HCT116 (cell line): ENCODE data around the gene NRCAM. TPM values are rescaled to one million over a fixed set of nuclear protein-coding genes. Genes with fewer than 3 reads are reported as not detected.

ENCODE experiments used
- ATAC-seq: fragments of 200-7000 bp; cut with Tn5 transposase; 2 replicates; pipeline ENCODE4 v1.9.1; 2020; ENCODE audit warnings: mild to moderate bottlenecking, moderate library complexity
- BruUV-seq: library from RNA; stranded (reverse); fragments of 400-500 nt; replicated peaks from 2 replicates; lab custom pipeline; 2021; lab: Mats Ljungman, UMichigan
- CTCF ChIA-PET: fragments of 300-600 bp; sonication (Branson Sonifier 250); formaldehyde crosslinking; loops from one replicate; lab custom pipeline; 2021; ENCODE audit warnings: antibody characterized with exemption; lab: Charles Lee
- POLR2A ChIA-PET: fragments of 300-600, 350-600 bp; sonication (Branson Sonifier 250); formaldehyde crosslinking; loops from one replicate; lab custom pipeline; 2021; ENCODE audit warnings: antibody characterized with exemption; lab: Charles Lee
- RAD21 ChIA-PET, 2 experiments: fragments of 300-600 bp; sonication (Branson Sonifier 250); formaldehyde crosslinking; loops; one replicate each; lab custom pipeline; 2023; ENCODE audit warnings: low total read pairs in 2 of 2; ENCODE audit not compliant: uncharacterized antibody in 2 of 2, unreplicated experiment in 2 of 2, low non-redundant PET in 1 of 2; lab: Charles Lee
- DNase-seq: peaks from one replicate; pipeline ENCODE4 v3.0.0-alpha.2; 2010; ENCODE audit warnings: low read depth, low spot score
- H2AFZ ChIP-seq: fragments of 200-600 bp; shearing (Covaris generic), sonication (generic); 2 replicates; pipeline ENCODE4 v1.6.1; 2017; ENCODE audit warnings: low read depth, mixed run types, mixed read lengths, antibody characterized with exemption, low read length; ENCODE audit not compliant: poor library complexity, severe bottlenecking
- H3K27ac ChIP-seq: 2 replicates; pipeline ENCODE4 v1.5.1; 2012; ENCODE audit warnings: low read depth, low read length
- H3K27me3 ChIP-seq: fragments of 200-600 bp; sonication (generic); 2 replicates; pipeline ENCODE4 v1.6.1; 2016; ENCODE audit warnings: mixed run types, low read length, mixed read lengths; ENCODE audit not compliant: insufficient read depth
- H3K36me3 ChIP-seq, 2 experiments: fragments of 200-500 bp in 1 of 2; fragments of 200-600 bp in 1 of 2; sonication (Bioruptor generic) in 1 of 2; sonication (generic) in 1 of 2; 2 replicates each; pipeline versions ENCODE4 v1.5.1 to v1.6.1; 2014 to 2016; ENCODE audit warnings: low read length in 2 of 2, inconsistent platforms in 1 of 2, mixed read lengths in 1 of 2, mixed run types in 1 of 2; ENCODE audit not compliant: insufficient read depth in 2 of 2, control insufficient read depth in 1 of 2
- H3K4me1 ChIP-seq, 2 experiments: fragments of 200-600 bp in 1 of 2; sonication (generic) in 1 of 2; 2 replicates each; pipeline versions ENCODE4 v1.5.1 to v1.6.1; 2012 to 2017; ENCODE audit warnings: low read length in 2 of 2, inconsistent platforms in 1 of 2, mild to moderate bottlenecking in 1 of 2, mixed read lengths in 1 of 2, mixed run types in 1 of 2, moderate library complexity in 1 of 2; ENCODE audit not compliant: insufficient read depth in 2 of 2, control insufficient read depth in 1 of 2
- H3K4me2 ChIP-seq: fragments of 200-600 bp; sonication (generic); 2 replicates; pipeline ENCODE4 v1.6.1; 2017; ENCODE audit warnings: mixed run types, low read length, mixed read lengths
- H3K4me3 ChIP-seq, 2 experiments: fragments of 200-600 bp in 1 of 2; sonication (generic) in 1 of 2; replicated peaks in 1 of 2; 2 replicates each; pipeline ENCODE4 v1.5.1; 2011 to 2016; ENCODE audit warnings: low read length in 2 of 2, control low read depth in 1 of 2, low read depth in 1 of 2, mild to moderate bottlenecking in 1 of 2, mixed read lengths in 1 of 2, mixed run types in 1 of 2
- H3K79me2 ChIP-seq: fragments of 200-600 bp; sonication (generic); 2 replicates; pipeline ENCODE4 v1.6.1; 2017; ENCODE audit warnings: mild to moderate bottlenecking, mixed run types, low read length, moderate library complexity, mixed read lengths; ENCODE audit not compliant: insufficient read depth
- H3K9ac ChIP-seq: fragments of 200-600 bp; sonication (generic); 2 replicates; pipeline ENCODE4 v1.6.1; 2016; ENCODE audit warnings: low read length, mixed read lengths
- H3K9me2 ChIP-seq: fragments of 200-600 bp; sonication (generic), shearing (Covaris generic); 2 replicates; pipeline ENCODE4 v1.6.1; 2017; ENCODE audit warnings: mixed run types, mild to moderate bottlenecking, moderate library complexity; ENCODE audit not compliant: insufficient read depth
- H3K9me3 ChIP-seq, 2 experiments: fragments of 200-500 bp in 1 of 2; fragments of 200-600 bp in 1 of 2; sonication (Bioruptor generic) in 1 of 2; sonication (generic) in 1 of 2; 2 replicates each; pipeline ENCODE4 v1.6.1; 2014 to 2017; ENCODE audit warnings: low read length in 2 of 2, mixed read lengths in 2 of 2, inconsistent platforms in 1 of 2, low read depth in 1 of 2, mild to moderate bottlenecking in 1 of 2, mixed run types in 1 of 2, moderate library complexity in 1 of 2; ENCODE audit not compliant: control insufficient read depth in 1 of 2, insufficient read depth in 1 of 2
- H4K20me1 ChIP-seq: fragments of 200-600 bp; sonication (generic), shearing (Covaris generic); 2 replicates; pipeline ENCODE4 v1.6.1; 2017; ENCODE audit warnings: mixed run types, mild to moderate bottlenecking, moderate library complexity; ENCODE audit not compliant: insufficient read depth
- CBX3 ChIP-seq: IDR thresholded peaks from 2 replicates; pipeline ENCODE4 v1.6.1; 2012; ENCODE audit warnings: low read depth
- CEBPB ChIP-seq: IDR thresholded peaks from 2 replicates; pipeline ENCODE4 v1.6.1; 2012; ENCODE audit warnings: low read depth
- ELF1 ChIP-seq: IDR thresholded peaks from 2 replicates; pipeline ENCODE4 v1.6.1; 2012; ENCODE audit warnings: low read depth, borderline replicate concordance
- EZH2 ChIP-seq: fragments of 200-600 bp; sonication (generic); IDR thresholded peaks from 2 replicates; pipeline ENCODE4 v1.6.1; 2017; ENCODE audit warnings: antibody characterized with exemption, mixed run types
- FOSL1 ChIP-seq: IDR thresholded peaks from 2 replicates; pipeline ENCODE4 v1.6.1; 2012; ENCODE audit warnings: low read depth
- JUND ChIP-seq: IDR thresholded peaks from 2 replicates; pipeline ENCODE4 v1.6.1; 2012
- POLR2AphosphoS5 ChIP-seq: IDR thresholded peaks from 2 replicates; pipeline ENCODE4 v1.6.1; 2011; ENCODE audit warnings: mild to moderate bottlenecking, low read depth, low read length, moderate library complexity
- RAD21 ChIP-seq: IDR thresholded peaks from 2 replicates; pipeline ENCODE4 v1.6.1; 2012; ENCODE audit warnings: low read depth, mild to moderate bottlenecking
- SIN3A ChIP-seq: IDR thresholded peaks from 2 replicates; pipeline ENCODE4 v1.6.1; 2012; ENCODE audit warnings: low read depth
- SRF ChIP-seq: IDR thresholded peaks from 2 replicates; pipeline ENCODE4 v1.6.1; 2012; ENCODE audit warnings: low read depth
- TCF7L2 ChIP-seq: IDR thresholded peaks from 2 replicates; pipeline ENCODE4 v1.7.0; 2011; ENCODE audit warnings: borderline replicate concordance, inconsistent platforms; ENCODE audit not compliant: insufficient read depth, insufficient read length; ENCODE audit errors: extremely low read depth
- intact Hi-C: fragments of 100-400 bp; cut with micrococcal nuclease; formaldehyde crosslinking; loops from 2 replicates; pipeline ENCODE4 v1.10.0; 2022
- total RNA-seq: library from RNA; stranded (reverse); gene quantifications from one replicate; pipeline ENCODE4 v1.2.1, GENCODE V29; 2021; ENCODE audit not compliant: unreplicated experiment
- TF ChIP-seq, protein P1 (sequence below): IDR thresholded peaks from 2 replicates; pipeline ENCODE4 v1.6.1; 2012
- TF ChIP-seq, protein P2 (sequence below), 3 experiments: fragments of 200-600 bp in 1 of 3; sonication (generic) in 1 of 3; IDR thresholded peaks in 2 of 3; conservative IDR thresholded peaks in 1 of 3; 2 replicates each; pipeline ENCODE4 v1.5.1; 2012 to 2017; ENCODE audit warnings: low read depth in 2 of 3, low read length in 2 of 3, antibody characterized with exemption in 1 of 3, borderline replicate concordance in 1 of 3, control low read depth in 1 of 3, mild to moderate bottlenecking in 1 of 3, mixed read lengths in 1 of 3, mixed run types in 1 of 3, moderate library complexity in 1 of 3; ENCODE audit not compliant: insufficient read depth in 1 of 3

The NRCAM gene
- total RNA-seq, 1 experiment from 2014 or later: 0.15 TPM

DNA sequence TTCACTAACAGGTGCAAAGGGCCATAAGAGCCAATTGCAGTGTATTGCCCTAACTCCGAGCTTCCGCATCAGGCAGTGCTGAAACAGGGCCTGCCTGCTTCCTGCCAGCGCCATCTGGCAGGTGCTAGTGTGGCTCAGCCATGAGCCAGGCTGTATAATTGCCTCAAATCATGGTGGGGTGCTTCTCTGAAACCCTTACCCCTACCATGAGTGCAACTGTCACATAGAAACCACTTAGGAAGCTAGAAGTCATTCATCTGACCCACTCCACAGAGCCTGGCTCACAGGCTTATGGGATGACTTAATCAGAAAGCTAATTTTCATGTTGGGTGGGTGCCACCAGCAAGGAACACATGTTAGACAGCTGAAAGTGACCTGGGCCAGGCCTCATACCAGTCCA lies 192.8 kb downstream of the NRCAM start:
- H3K4me2 ChIP-seq: no peak overlapping the region
- no peaks in the 10 kb centered on the region for H3K9me2 ChIP-seq
- POLR2A ChIA-PET: no interaction called here
- no peaks in the 10 kb centered on the region for H3K9me3 ChIP-seq
- TF ChIP-seq ELF1: no peak
- TF ChIP-seq EZH2: no peak
- TF ChIP-seq SIN3A: no peak
- TF ChIP-seq RAD21: no peak
- no peak for TF ChIP-seq TCF7L2
- TF ChIP-seq CBX3: no peak
- TF ChIP-seq CEBPB: no peak
- TF ChIP-seq, protein P1, sequence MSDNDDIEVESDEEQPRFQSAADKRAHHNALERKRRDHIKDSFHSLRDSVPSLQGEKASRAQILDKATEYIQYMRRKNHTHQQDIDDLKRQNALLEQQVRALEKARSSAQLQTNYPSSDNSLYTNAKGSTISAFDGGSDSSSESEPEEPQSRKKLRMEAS: no peak
- no peak for TF ChIP-seq POLR2AphosphoS5
- TF ChIP-seq SRF: no peak
- no peak for TF ChIP-seq FOSL1
- TF ChIP-seq, protein P2, sequence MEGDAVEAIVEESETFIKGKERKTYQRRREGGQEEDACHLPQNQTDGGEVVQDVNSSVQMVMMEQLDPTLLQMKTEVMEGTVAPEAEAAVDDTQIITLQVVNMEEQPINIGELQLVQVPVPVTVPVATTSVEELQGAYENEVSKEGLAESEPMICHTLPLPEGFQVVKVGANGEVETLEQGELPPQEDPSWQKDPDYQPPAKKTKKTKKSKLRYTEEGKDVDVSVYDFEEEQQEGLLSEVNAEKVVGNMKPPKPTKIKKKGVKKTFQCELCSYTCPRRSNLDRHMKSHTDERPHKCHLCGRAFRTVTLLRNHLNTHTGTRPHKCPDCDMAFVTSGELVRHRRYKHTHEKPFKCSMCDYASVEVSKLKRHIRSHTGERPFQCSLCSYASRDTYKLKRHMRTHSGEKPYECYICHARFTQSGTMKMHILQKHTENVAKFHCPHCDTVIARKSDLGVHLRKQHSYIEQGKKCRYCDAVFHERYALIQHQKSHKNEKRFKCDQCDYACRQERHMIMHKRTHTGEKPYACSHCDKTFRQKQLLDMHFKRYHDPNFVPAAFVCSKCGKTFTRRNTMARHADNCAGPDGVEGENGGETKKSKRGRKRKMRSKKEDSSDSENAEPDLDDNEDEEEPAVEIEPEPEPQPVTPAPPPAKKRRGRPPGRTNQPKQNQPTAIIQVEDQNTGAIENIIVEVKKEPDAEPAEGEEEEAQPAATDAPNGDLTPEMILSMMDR (IDR thresholded peaks at IDR 0.05 in 2 of 3, conservative IDR thresholded peaks at IDR 0.05 in 1 of 3; ENCODE audit: borderline replicate concordance in 1 of 3, insufficient read depth in 1 of 3, low read depth in 2 of 3, low read length in 2 of 3): no peak
- TF ChIP-seq JUND: no peak
- TF ChIP-seq, all 23 proteins: peak for 0
- RAD21 ChIA-PET: no interaction called here
- Histone ChIP-seq H3K36me3 (no peaks in the 10 kb centered on the region), H3K4me1 (peaks cover 3 to 10% of the 10 kb centered on the region in 2 experiments; a peak in 3 of 4 replicates), H3K4me3 (no peak overlapping the region), H3K79me2 (no peaks in the 10 kb centered on the region), H4K20me1 (no peaks in the 10 kb centered on the region), H2AFZ (no peak overlapping the region), H3K27ac (no peak overlapping the region), H3K27me3 (no peaks in the 10 kb centered on the region), H3K9ac (no peak overlapping the region)
- intact Hi-C loops: no loop called here
- no peak for ATAC-seq
- no TSS peak for BruUV-seq
- no peak for DNase-seq
- CTCF ChIA-PET: no interaction called here
